Measurements from ENCODE around the gene GNA12.

DNA sequence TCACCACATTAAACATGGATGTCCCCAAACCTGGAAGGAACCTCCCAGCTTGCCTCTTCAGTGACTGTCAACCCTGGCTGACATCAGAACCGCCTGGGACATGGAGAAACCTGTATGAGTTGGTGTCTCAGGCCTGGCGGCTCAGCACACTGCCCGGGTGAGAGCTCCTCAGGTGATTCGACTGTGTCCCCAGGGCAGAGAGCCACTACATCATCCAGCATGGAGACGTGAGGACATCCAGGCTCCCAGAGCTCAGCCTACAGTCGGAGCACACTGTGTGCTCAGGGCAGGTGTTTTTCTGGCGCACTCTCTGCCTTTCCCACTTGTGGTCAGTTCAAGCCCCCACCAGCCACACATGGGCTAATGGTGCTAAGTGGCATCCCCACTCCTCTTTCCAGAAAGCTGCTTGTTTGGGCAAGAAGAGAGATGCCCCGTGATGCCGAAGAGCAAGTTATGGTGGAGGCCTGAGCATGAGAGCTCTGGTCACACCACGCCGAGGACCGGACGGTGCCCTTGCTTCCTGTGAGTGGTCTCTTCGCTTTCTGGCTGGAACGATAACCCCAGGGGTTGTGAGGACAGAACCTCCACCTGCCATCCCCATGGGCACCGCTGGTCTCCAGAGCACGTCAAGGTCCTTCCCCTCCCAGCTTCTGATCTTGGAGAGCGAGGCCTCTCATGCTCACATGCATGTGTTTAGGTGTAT is 117.6 kb downstream of the GNA12 start:
- TF ChIP-seq, protein P1, sequence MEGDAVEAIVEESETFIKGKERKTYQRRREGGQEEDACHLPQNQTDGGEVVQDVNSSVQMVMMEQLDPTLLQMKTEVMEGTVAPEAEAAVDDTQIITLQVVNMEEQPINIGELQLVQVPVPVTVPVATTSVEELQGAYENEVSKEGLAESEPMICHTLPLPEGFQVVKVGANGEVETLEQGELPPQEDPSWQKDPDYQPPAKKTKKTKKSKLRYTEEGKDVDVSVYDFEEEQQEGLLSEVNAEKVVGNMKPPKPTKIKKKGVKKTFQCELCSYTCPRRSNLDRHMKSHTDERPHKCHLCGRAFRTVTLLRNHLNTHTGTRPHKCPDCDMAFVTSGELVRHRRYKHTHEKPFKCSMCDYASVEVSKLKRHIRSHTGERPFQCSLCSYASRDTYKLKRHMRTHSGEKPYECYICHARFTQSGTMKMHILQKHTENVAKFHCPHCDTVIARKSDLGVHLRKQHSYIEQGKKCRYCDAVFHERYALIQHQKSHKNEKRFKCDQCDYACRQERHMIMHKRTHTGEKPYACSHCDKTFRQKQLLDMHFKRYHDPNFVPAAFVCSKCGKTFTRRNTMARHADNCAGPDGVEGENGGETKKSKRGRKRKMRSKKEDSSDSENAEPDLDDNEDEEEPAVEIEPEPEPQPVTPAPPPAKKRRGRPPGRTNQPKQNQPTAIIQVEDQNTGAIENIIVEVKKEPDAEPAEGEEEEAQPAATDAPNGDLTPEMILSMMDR (IDR thresholded peaks at IDR 0.05): no peak
- TF ChIP-seq POLR2A (IDR thresholded peaks at IDR 0.05) (no peak), POLR2AphosphoS5 (IDR thresholded peaks at IDR 0.05; ENCODE audit: insufficient read depth in 1 of 2, low read depth in 1 of 2) (no peak)

All from vagina (tissue), 2 donors.